Activated CD8-positive, alpha-beta memory T cell treated with anti-CD3 and anti-CD28 coated beads, Interleukin-2, amount 50 U/mL, for 1 hour (primary cell): ENCODE results near the gene KRTAP6-2.

ENCODE experiments used
- DNase-seq: peaks from one replicate; pipeline ENCODE4 v3.0.0-alpha.2; 2020; ENCODE audit errors: extremely low read depth

KRTAP6-2 gene

GRCh38 chr21:30567617-30568016, 31.1 kb downstream of the KRTAP6-2 start:
- no peak for DNase-seq

- DNase-seq: no peak
Observed at GRCh38 chr21:30563630-30564029, 35.1 kb downstream of the KRTAP6-2 start.

- DNase-seq: no peak
Observed at GRCh38 chr21:30563072-30563471, 35.6 kb downstream of the KRTAP6-2 start.

GRCh38 chr21:30561957-30562356, 36.7 kb downstream of the KRTAP6-2 start:
- no peak for DNase-seq

- no peak for DNase-seq
Observed at GRCh38 chr21:30561264-30561895, 37.3 kb downstream of the KRTAP6-2 start, which contains the start of gene KRTAP19-7. KRTAP19-7 (minus strand) TSS chr21:30561314; CDS start chr21:30561289, 25 bp downstream.

GRCh38 chr21:30555095-30555494, 43.6 kb downstream of the KRTAP6-2 start:
- DNase-seq: no peak

GRCh38 chr21:30552782-30553181, 45.9 kb downstream of the KRTAP6-2 start:
- no peak for DNase-seq
